SH-SY5Y (cell line): ENCODE data around the gene RSPO1.

Source experiments
- GATA2 ChIP-seq: IDR thresholded peaks from 2 replicates; pipeline ENCODE4 v1.6.1; 2011; ENCODE audit warnings: mild to moderate bottlenecking, low read depth, low read length
- GATA3 ChIP-seq: IDR thresholded peaks from 2 replicates; pipeline ENCODE4 v1.6.1; 2011; ENCODE audit warnings: low read depth, mild to moderate bottlenecking, low read length, moderate library complexity

DNA sequence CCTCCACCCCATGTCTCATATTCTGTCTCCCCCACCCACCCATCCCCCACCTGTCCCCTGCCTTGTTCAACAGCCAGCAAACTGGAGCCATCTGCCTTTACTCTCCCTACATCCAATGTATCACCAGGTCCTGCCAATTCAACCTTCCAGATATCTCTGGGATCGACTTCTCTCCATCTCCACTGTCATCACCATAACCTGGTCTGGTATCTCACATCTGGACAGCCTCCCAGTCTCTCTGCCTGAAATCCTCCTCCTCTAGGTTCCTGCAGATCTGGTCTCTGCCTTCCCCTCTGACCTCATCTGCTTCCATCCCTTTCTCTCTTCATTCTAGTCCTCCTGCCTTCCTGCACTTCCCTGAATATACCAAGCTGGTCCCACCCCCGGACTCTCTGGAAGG, 35.4 kb upstream of the RSPO1 start:
- TF ChIP-seq GATA2 (no peak), GATA3 (no peak)
